Astrocyte of the spinal cord (primary cell): ENCODE results near the gene ZFR.
"Not testable (repeated sequence)": the region's sequence is repeated elsewhere in the genome, so short reads cannot be mapped to it uniquely, and the experiment has no call there.

Experiments used
- DNase-seq: peaks from one replicate; pipeline ENCODE4 v3.0.0; 2011; ENCODE audit warnings: low read depth, low spot score
- H3K4me3 ChIP-seq: 2 replicates; pipeline ENCODE4 v1.5.1; 2011; ENCODE audit warnings: low read depth, mild to moderate bottlenecking, low read length, moderate library complexity
- CTCF ChIP-seq: IDR thresholded peaks from 2 replicates; pipeline ENCODE4 v1.5.1; 2012; ENCODE audit warnings: low read depth, mild to moderate bottlenecking, low read length, inconsistent platforms
- in situ Hi-C: cut with HindIII; loops from 2 replicates; pipeline ENCODE4 v1.10.0; 2017; ENCODE audit warnings: low sequenced_read_pairs

The ZFR gene

GRCh38 chr5:32454821-32455220 is 10.3 kb upstream of the ZFR start:
- no peak overlapping the region for H3K4me3 ChIP-seq
- TF ChIP-seq CTCF = no peak
- in situ Hi-C loops = no loop called here
- no peak for DNase-seq

- in situ Hi-C loops = no loop called here
- H3K4me3 ChIP-seq = no peak overlapping the region
- TF ChIP-seq CTCF = no peak
- DNase-seq = no peak
These were observed 9.4 kb upstream of the ZFR start for GRCh38 chr5:32453916-32454315.

GRCh38 chr5:32452316-32452715 is 7.8 kb upstream of the ZFR start:
- H3K4me3 ChIP-seq, in situ Hi-C loops, DNase-seq: not testable (repeated sequence)

- no peak for TF ChIP-seq CTCF
- in situ Hi-C loops = no loop called here
- no peak for DNase-seq
- no peak overlapping the region for H3K4me3 ChIP-seq
These were observed 6.4 kb upstream of the ZFR start for GRCh38 chr5:32450952-32451351.

- in situ Hi-C loops = no loop called here
- no peak for TF ChIP-seq CTCF
- no peak for DNase-seq
- no peak overlapping the region for H3K4me3 ChIP-seq
These were observed 4.7 kb upstream of the ZFR start for GRCh38 chr5:32449262-32449661.

GRCh38 chr5:32446630-32447029 is 2.1 kb upstream of the ZFR start:
- no peak for TF ChIP-seq CTCF
- no peak overlapping the region for H3K4me3 ChIP-seq
- in situ Hi-C loops = no loop called here
- DNase-seq = no peak

GRCh38 chr5:32445831-32446614 is 1.5 kb upstream of the ZFR start:
- H3K4me3 ChIP-seq = no peak overlapping the region
- in situ Hi-C loops = no loop called here
- DNase-seq = no peak
- no peak for TF ChIP-seq CTCF
